GM21528 (cell line): ENCODE measurements around the gene GDI2.
"Not testable (repeated sequence)": the region's sequence is repeated elsewhere in the genome, so short reads cannot be mapped to it uniquely, and the experiment has no call there.

ENCODE experiments used
- ATAC-seq: cut with Tn5 transposase; IDR thresholded peaks from one replicate; pipeline ENCODE4 v1.9.1; 2021; ENCODE audit warnings: mild to moderate bottlenecking, moderate library complexity; ENCODE audit not compliant: unreplicated experiment, low FRiP score

The GDI2 gene

DNA sequence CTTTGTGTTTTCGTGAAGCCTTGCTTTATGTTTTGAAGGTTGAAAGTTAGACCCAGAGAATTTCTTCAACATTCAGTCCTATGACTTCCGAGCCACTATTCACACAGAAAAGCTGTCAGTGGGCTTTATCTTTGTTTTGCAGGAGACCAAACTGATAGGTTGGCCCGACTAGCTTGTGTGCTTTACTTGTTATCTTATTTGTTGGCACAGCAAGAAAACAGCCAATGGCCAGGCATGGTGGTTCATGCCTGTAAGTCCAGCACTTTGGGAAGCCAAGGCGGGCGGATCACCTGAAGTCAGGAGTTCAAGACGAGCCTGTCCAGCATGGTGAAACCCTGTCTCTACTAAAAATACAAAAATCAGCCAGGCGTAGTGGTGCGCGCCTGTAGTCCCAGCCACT, 16.0 kb upstream of the GDI2 start:
- no peak for ATAC-seq

- no peak for ATAC-seq
Measured at GRCh38 chr10:5828725-5829124, 15.5 kb upstream of the GDI2 start.

DNA sequence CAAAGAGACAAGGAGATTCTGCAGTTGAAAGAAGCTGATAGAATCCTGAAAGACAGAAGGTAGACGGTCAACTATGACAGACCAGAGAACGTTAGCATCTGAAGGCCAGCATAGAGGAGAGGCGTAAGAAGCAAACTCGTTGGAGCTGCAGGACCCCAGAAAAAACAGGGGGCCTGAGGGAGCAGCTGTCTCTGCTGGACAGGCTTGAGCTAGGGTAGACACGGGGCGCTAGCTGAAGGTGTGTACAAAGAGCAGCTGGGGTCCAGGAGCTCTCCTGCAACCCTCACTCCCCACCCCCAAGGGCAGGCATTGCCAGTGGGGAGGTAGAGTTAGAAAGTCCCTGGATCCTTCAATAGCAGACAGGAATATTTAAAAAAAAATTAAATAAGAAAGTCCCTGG, 14.6 kb upstream of the GDI2 start:
- ATAC-seq = no peak

GRCh38 chr10:5826511-5826910, 13.3 kb upstream of the GDI2 start:
- ATAC-seq = not testable (repeated sequence)

- ATAC-seq = no peak
Measured at GRCh38 chr10:5818894-5819293, 5.7 kb upstream of the GDI2 start.

DNA sequence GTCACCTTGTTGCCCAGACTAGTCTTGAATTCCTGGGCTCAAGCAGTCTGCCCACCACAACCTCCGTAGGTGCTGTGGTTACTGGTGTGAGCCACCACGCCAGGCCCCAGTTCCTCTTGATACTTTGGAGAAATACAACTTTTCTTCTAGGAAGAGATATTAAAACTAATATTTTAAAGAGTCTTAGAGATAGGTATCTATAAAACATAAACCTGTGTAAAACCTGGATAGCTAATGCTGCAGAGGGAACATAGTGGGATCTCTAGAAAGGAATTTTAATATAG, 4.8 kb upstream of the GDI2 start:
- no peak for ATAC-seq

DNA sequence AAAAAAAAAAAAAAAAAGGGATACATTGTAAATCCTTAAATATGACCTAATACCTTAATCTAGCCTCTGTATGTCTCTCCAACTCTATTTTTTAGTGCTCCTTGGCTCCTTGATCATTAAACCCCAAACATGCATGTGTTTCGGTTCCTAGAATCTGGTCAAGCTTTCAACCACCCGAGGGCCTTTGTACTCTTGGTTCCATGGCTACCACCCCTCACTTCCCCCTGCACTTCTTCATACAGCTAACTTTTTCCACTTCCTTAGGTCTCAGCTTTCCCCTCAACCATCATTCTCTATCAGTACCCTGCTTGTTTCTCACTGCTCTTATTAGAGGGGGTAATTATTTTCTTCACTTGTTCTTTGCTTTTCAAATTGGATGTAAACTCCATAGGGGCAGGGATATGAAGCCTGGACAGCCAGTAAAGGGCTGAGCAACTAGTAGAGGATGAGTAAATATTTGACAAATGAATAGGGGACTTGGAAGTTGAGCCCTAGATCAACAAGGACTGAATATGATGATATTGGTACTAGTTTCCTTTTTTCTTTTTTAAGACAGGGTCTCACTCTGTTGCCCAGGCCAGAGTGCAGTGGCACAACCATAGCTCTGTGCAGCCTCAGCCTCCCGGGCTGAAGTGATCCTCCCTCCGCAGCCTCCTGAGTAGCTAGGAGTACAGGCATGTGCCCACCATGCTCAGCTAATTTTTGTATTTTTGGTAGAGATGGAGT, 4.3 kb upstream of the GDI2 start:
- no peak for ATAC-seq

DNA sequence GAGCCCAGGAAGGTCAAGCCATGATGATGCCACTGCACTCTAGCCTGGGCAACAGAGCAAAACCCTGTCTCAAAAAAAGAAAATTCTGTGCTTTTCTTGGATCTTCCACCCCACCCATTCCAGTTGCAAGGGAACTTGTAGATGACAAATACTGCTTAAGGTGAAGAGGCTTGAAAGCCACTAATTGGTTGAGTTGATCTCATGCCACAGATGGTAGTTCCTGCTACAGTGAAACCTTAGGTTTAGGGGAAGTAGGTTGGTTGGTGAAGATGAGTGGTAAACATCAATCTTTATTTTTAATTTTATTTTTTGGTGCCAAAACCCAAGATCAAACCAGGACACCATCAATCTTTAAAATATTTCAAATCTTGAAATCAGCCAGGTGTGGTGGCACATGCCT, 2.9 kb upstream of the GDI2 start:
- ATAC-seq = no peak

DNA sequence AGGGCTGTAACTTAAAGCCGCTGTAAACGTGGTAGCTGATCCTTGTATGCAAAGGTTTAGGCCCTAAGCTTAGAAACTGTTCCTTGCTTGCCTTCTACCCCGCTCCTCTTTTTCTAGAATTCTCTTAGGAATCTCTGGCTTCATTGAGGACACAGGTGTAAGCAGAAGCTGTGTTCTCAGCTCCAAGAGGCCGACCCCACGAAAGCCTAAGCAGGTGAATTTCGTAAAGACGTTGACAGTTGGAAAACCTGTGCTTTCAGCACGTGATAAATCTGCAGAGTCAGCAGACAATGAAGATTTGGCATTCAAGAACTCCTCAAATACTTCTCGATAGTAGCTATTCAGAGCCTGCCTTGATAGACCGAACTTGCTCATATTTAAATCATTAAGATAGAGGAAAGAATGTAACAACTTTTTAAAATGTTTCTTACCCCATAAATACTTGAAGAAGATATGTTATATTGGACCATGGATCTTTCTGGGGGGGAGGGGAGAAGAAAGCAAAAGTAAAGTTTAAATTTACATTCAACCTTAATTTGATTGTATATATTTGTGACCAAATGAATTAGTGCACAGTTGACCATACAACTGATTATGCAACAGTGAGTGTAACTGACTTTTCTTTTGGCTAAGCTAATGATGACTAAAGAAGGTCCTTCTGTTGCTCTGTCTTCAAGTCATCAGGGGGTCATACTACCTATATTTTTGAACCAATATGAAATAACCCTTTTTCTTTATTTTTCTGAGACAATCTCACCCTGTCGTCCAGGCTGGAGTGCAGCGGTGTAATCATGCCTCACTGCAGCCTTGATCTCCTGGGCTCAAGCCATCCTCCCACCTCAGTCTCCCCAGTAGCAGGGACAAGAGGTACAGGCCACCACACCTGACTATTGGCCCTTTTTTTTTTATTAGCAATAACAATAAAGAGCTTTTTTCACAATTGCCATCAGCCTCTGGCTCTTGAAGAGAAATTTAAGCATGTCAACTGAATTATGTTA, 1.2 kb upstream of the GDI2 start:
- ATAC-seq = no peak

DNA sequence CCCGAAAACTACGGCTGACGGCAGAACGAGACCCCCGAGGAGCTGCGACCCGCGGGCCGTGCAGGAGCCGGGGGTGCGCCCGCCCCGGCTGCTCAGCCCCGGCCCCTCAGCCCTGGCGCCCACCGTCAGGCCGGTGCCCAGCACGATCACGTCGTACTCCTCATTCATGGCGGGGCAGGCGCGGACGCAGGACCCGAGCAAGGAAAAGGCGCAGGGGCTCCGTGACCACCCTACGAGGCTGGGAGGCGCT, 218 bp downstream of the GDI2 start:
- peak; percentile 29 for ATAC-seq

- peak; percentile 26 for ATAC-seq
Measured at GRCh38 chr10:5812283-5813090, 747 bp downstream of the GDI2 start.

GRCh38 chr10:5811387-5811821, 1.8 kb downstream of the GDI2 start:
- ATAC-seq = no peak

DNA sequence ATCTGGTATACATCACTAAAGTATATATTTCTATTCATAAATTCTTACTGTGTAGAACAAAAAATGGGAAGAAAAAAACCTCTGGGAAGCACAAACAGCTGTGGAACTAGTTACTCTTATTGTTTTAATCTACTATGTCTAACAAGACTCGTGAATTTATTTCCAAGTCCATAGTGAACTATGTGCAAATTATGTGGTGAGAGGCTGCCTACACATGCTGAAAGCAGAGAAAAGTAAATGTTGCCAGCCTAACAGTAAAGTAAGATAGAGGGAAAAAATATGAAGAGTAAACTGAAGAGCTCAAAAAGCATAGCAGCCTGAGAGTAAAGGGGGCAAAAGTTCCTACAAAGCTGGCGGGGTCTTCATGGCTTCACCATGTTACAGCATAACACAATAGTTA, 3.0 kb downstream of the GDI2 start:
- ATAC-seq = no peak

DNA sequence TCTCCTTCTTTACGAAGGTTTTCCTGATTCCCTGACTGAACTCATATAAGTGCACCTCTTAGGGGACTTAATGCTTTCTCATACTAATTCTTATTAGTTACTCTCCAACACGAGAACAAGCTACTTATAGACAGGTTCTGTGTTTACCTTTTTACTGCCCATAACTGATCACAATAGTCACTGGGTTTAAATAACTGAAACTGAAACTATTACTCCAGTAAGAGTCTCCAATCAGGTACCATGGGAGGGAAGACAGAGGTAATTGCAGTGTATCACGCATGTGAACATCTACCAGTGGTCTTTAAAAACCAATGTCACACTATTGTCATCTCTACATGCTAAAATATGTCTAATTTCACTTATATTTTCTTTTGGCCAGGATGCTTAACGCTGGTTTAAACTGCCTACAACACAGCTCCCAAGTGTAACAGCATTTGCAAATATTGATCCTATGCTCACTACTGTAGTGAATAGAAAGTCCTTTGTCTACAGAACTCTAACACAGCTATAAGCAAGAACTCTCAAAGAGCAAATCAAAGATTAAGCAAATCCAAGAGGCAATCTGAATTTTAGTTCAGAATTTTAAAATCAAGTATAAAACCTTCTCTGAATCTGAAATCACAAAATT, 3.6 kb downstream of the GDI2 start:
- ATAC-seq = no peak

DNA sequence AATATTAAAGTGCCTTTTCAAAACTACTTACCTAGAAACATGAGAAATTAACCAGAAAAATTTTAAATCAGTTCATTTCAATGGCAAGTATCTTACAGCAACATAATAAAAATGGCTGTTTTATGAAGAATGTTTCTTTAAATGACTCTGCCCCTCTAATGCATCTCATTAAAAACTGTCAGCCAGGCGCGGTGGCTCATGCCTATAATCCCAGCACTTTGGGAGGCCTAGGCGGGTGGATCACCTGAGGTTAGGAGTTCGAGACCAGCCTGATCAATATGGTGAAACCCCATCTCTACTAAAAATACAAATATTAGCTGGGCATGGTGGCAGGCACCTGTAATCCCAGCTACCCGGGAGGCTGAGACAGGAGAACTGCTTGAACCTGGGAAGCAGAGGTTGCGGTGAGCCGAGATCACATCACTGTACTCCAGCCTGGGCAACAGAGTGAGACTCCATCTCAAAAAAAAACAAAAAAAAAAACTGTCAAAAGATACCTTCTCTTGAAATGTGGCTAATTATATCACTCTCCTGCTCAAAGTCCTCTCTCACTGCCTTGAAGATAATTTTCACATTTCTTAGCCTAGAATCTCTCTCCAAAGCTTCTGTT, 4.3 kb downstream of the GDI2 start:
- not testable (repeated sequence) for ATAC-seq

- no peak for ATAC-seq
Measured at GRCh38 chr10:5806745-5807144, 6.5 kb downstream of the GDI2 start.

DNA sequence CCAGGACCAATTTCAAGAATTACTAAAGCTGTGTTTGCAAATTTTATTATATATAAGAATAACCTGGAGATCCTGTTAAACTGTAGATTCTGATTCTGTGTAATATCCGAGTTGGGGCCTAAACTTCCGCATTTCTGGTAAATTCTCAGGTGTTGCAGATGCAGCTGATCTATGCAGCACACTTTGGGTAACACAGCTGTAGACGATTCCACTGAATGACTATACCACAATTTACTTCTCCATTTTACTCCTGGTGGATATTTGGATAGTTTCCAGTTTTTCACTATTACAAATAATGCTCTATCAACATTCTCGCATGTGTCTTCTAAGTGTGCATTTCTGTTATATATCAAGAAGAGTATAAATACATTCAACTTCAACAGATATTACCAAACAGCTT, 7.5 kb downstream of the GDI2 start:
- no peak for ATAC-seq

DNA sequence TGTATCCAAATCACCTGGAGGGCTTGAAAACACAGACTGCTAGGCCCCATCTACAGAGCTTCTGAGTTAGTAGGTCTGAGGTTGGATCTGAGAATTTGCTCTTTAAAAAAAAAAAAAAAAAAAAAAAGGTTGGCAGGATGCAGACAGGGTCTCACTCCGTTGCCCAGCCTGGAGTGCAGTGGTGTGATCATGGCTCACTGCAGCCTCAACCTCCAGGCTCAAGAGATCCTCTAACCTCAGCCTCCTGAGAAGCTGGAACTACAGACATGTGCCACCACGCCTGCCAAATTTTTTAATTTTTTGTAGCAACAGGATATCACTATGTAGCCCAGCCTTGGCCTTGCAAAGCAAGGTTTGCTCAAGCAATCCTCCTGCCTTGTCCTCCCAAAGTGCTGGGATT, 8.0 kb downstream of the GDI2 start:
- ATAC-seq = no peak

DNA sequence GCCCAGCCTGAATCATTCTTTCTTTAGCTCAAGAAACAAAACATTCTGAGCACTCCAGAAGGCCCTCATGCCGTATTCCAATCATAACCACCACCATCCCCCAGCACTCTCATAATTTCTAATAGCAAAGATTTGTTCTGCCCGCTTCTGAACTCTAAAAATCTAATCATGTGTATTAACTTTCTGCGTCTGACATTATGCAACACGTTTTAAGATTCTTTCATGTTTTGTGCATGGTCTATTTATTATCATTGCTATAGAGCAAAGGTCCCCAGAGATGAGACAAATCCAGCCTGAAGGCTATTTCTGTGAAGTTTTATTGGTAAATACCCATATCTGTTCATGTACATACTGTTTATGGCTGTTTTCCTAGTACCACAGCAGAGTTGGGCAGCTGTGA, 8.8 kb downstream of the GDI2 start:
- no peak for ATAC-seq

- ATAC-seq = no peak
Measured at GRCh38 chr10:5800782-5801181, 12.5 kb downstream of the GDI2 start.

DNA sequence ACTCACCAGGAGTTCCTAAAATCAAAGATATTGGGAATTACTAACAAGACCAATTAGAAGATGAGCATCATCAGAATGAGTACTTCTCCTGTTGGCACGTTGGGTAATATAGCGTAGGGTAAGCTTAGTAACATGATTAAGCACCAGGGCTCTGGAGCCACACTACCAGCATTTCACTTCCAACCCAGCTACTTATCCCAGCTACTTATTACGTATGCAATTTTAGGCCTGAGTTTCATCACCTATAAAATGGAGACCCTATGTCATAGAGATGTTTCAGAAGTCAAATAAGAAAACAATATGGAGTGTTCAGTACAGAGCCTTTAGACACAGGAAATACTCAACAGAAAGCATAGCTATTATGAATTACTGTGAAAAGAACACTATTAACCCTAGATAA, 19.0 kb downstream of the GDI2 start:
- ATAC-seq = no peak
